H1 (cell line): Measurements from ENCODE around the gene RFTN2. TPM values are rescaled to one million over a fixed set of nuclear protein-coding genes. Genes with fewer than 3 reads are reported as not detected.

Experiments
- CTCF ChIA-PET: fragments of 300-600 bp; sonication (Branson Sonifier 250); formaldehyde crosslinking; loops from one replicate; lab custom pipeline; 2021; ENCODE audit not compliant: partially characterized antibody; lab: Charles Lee
- POLR2A ChIA-PET: fragments of 300-600 bp; sonication (Branson Sonifier 250); formaldehyde crosslinking; loops from one replicate; lab custom pipeline; 2021; ENCODE audit warnings: inconsistent platforms; ENCODE audit not compliant: partially characterized antibody; lab: Charles Lee
- DNase-seq, 2 experiments: peaks; one replicate each; pipeline versions ENCODE4 v3.0.0 to v3.0.0-alpha.2; 2010 to 2022; ENCODE audit warnings: low spot score in 2 of 2, low read depth in 1 of 2, mixed read lengths in 1 of 2
- FAIRE-seq: peaks from 2 replicates; lab custom pipeline; 2011; peaks lifted over from hg19 to GRCh38; lab: Jason Lieb, UNC
- H2AFZ ChIP-seq: 2 replicates; pipeline ENCODE4 v1.8.1; 2012; ENCODE audit warnings: low read length, inconsistent platforms
- H2AK5ac ChIP-seq: 2 replicates; pipeline ENCODE4 v1.6.1; 2013; ENCODE audit warnings: low read depth, low read length
- H2BK120ac ChIP-seq: replicated peaks from 2 replicates; pipeline ENCODE3; 2013; ENCODE audit warnings: low read depth, low read length, inconsistent platforms
- H2BK12ac ChIP-seq: 2 replicates; pipeline ENCODE4 v1.6.1; 2013; ENCODE audit warnings: low read depth, low read length
- H2BK15ac ChIP-seq: 2 replicates; pipeline ENCODE4 v1.6.1; 2013; ENCODE audit warnings: low read length
- H2BK20ac ChIP-seq: 2 replicates; pipeline ENCODE4 v1.6.1; 2013; ENCODE audit warnings: low read length
- H2BK5ac ChIP-seq: 2 replicates; pipeline ENCODE4 v1.6.1; 2013; ENCODE audit warnings: low read depth, low read length
- H3K14ac ChIP-seq: 2 replicates; pipeline ENCODE4 v1.6.1; 2013; ENCODE audit warnings: inconsistent platforms; ENCODE audit not compliant: insufficient read length
- H3K18ac ChIP-seq: 2 replicates; pipeline ENCODE4 v1.6.1; 2013; ENCODE audit warnings: low read length; ENCODE audit errors: extremely low read depth
- H3K23ac ChIP-seq: 2 replicates; pipeline ENCODE4 v1.6.1; 2013; ENCODE audit warnings: inconsistent platforms; ENCODE audit not compliant: insufficient read length
- H3K23me2 ChIP-seq: 2 replicates; pipeline ENCODE4 v1.6.1; 2013; ENCODE audit warnings: low read depth, low read length
- H3K27ac ChIP-seq: 2 replicates; pipeline ENCODE4 v1.6.1; 2011; ENCODE audit warnings: low read depth, low read length, inconsistent platforms
- H3K27me3 ChIP-seq, 4 experiments: replicated peaks in 1 of 4; 1 replicate in 1 of 4; 2 replicates in 3 of 4; pipeline versions ENCODE4 v1.6.1 to v1.8.1; 2011 to 2013; ENCODE audit warnings: low read length in 3 of 4, mild to moderate bottlenecking in 3 of 4, inconsistent platforms in 2 of 4, mixed read lengths in 2 of 4, moderate library complexity in 1 of 4; ENCODE audit not compliant: control insufficient read depth in 3 of 4, insufficient read depth in 3 of 4; ENCODE audit errors: extremely low read depth in 1 of 4
- H3K36me3 ChIP-seq, 4 experiments: 2 replicates each; pipeline versions ENCODE4 v1.6.1 to v1.8.1; 2011 to 2013; ENCODE audit warnings: mild to moderate bottlenecking in 4 of 4, low read length in 3 of 4, moderate library complexity in 2 of 4, control low read depth in 1 of 4, inconsistent platforms in 1 of 4; ENCODE audit not compliant: insufficient read depth in 4 of 4, control insufficient read depth in 2 of 4
- H3K4ac ChIP-seq: replicated peaks from 2 replicates; pipeline ENCODE3; 2013; ENCODE audit warnings: low read length, low read depth, mixed read lengths, inconsistent platforms; ENCODE audit not compliant: insufficient read length
- H3K4me1 ChIP-seq, 4 experiments: replicated peaks in 1 of 4; 1 replicate in 1 of 4; 2 replicates in 3 of 4; pipeline versions ENCODE4 v1.6.1 to v1.8.1; 2011 to 2013; ENCODE audit warnings: low read length in 3 of 4, inconsistent platforms in 2 of 4, mixed read lengths in 1 of 4; ENCODE audit not compliant: insufficient read depth in 4 of 4, control insufficient read depth in 3 of 4
- H3K4me2 ChIP-seq, 2 experiments: 2 replicates each; pipeline versions ENCODE4 v1.6.1 to v1.8.1; 2011 to 2013; ENCODE audit warnings: low read depth in 2 of 2, low read length in 2 of 2, control low read depth in 1 of 2, inconsistent platforms in 1 of 2, mild to moderate bottlenecking in 1 of 2; ENCODE audit not compliant: insufficient read depth in 1 of 2
- H3K4me3 ChIP-seq, 4 experiments: fragments of 200-600, 300-600 bp in 1 of 4; sonication (generic), shearing (Covaris generic), sonication (Bioruptor Twin) in 1 of 4; 2 replicates each; pipeline versions ENCODE4 v1.5.1 to v1.8.1; 2011 to 2016; ENCODE audit warnings: low read length in 4 of 4, low read depth in 3 of 4, control low read depth in 2 of 4, inconsistent platforms in 2 of 4, mild to moderate bottlenecking in 2 of 4, mixed read lengths in 1 of 4, moderate library complexity in 1 of 4; ENCODE audit not compliant: insufficient read depth in 2 of 4; ENCODE audit errors: extremely low read depth in 1 of 4
- H3K56ac ChIP-seq: replicated peaks from 2 replicates; pipeline ENCODE3; 2013; ENCODE audit warnings: low read depth, mild to moderate bottlenecking, mixed read lengths, low read length, inconsistent platforms; ENCODE audit not compliant: insufficient read length
- H3K79me1 ChIP-seq: 2 replicates; pipeline ENCODE4 v1.6.1; 2013; ENCODE audit warnings: low read depth, low read length, control low read depth
- H3K79me2 ChIP-seq, 2 experiments: 2 replicates each; pipeline versions ENCODE4 v1.6.1 to v1.8.1; 2012 to 2013; ENCODE audit warnings: low read length in 2 of 2, mild to moderate bottlenecking in 2 of 2, inconsistent platforms in 1 of 2; ENCODE audit not compliant: insufficient read depth in 2 of 2, control insufficient read depth in 1 of 2
- H3K9ac ChIP-seq, 4 experiments: replicated peaks in 1 of 4; 1 replicate in 1 of 4; 2 replicates in 3 of 4; pipeline versions ENCODE4 v1.6.1 to v1.8.1; 2011 to 2013; ENCODE audit warnings: low read depth in 3 of 4, low read length in 3 of 4, control low read depth in 2 of 4, mild to moderate bottlenecking in 2 of 4, moderate library complexity in 2 of 4, inconsistent platforms in 1 of 4; ENCODE audit errors: extremely low read depth in 1 of 4
- H3K9me3 ChIP-seq, 2 experiments: 2 replicates each; pipeline versions ENCODE4 v1.6.1 to v1.8.1; 2012 to 2013; ENCODE audit warnings: mild to moderate bottlenecking in 2 of 2, moderate library complexity in 2 of 2, control low read depth in 1 of 2, inconsistent platforms in 1 of 2, low read depth in 1 of 2, low read length in 1 of 2, mixed read lengths in 1 of 2; ENCODE audit not compliant: insufficient read depth in 2 of 2
- H4K20me1 ChIP-seq, 2 experiments: replicated peaks in 1 of 2; 2 replicates each; pipeline versions ENCODE3 to v1.8.1; 2011 to 2013; ENCODE audit warnings: inconsistent platforms in 2 of 2, low read length in 2 of 2, mild to moderate bottlenecking in 1 of 2; ENCODE audit not compliant: insufficient read depth in 2 of 2, control insufficient read depth in 1 of 2
- H4K5ac ChIP-seq: 2 replicates; pipeline ENCODE4 v1.6.1; 2013; ENCODE audit warnings: low read length, low read depth, mixed read lengths, inconsistent platforms; ENCODE audit not compliant: insufficient read length
- H4K8ac ChIP-seq: 2 replicates; pipeline ENCODE4 v1.8.0; 2013; ENCODE audit warnings: mild to moderate bottlenecking, moderate library complexity, low read length, inconsistent platforms; ENCODE audit not compliant: insufficient read depth; ENCODE audit errors: extremely low read depth
- H4K91ac ChIP-seq: replicated peaks from 2 replicates; pipeline ENCODE3; 2013; ENCODE audit warnings: low read length, mixed read lengths, inconsistent platforms; ENCODE audit not compliant: insufficient read length
- EGR1 ChIP-seq: IDR thresholded peaks from 2 replicates; pipeline ENCODE4 v1.6.1; 2011; ENCODE audit warnings: low read depth, low read length, borderline replicate concordance
- EZH2 ChIP-seq: fragments of 200-600 bp; sonication (generic); IDR thresholded peaks from 2 replicates; pipeline ENCODE4 v1.7.1; 2012; ENCODE audit warnings: low read depth, mild to moderate bottlenecking, moderate library complexity, low read length, inconsistent platforms; ENCODE audit not compliant: severe bottlenecking
- FOSL1 ChIP-seq: IDR thresholded peaks from 2 replicates; pipeline ENCODE4 v1.6.1; 2011; ENCODE audit warnings: mild to moderate bottlenecking, low read depth, low read length, moderate library complexity; ENCODE audit not compliant: insufficient read depth
- JUN ChIP-seq: IDR thresholded peaks from 2 replicates; pipeline ENCODE4 v1.6.1; 2011; ENCODE audit warnings: low read depth, mild to moderate bottlenecking, improper control_type of control experiment, low read length
- KDM1A ChIP-seq: fragments of 200-600, 300-600 bp; sonication (generic); IDR thresholded peaks from 2 replicates; pipeline ENCODE4 v1.7.1; 2016; ENCODE audit warnings: mild to moderate bottlenecking, low read length, borderline replicate concordance
- RXRA ChIP-seq: IDR thresholded peaks from 2 replicates; pipeline ENCODE4 v1.6.1; 2011; ENCODE audit warnings: low read depth, mild to moderate bottlenecking, low read length, moderate library complexity; ENCODE audit not compliant: insufficient read depth
- SAP30 ChIP-seq: fragments of 300-600 bp; sonication (generic); IDR thresholded peaks from 2 replicates; pipeline ENCODE4 v1.7.1; 2012; ENCODE audit warnings: low read length, moderate library complexity, mild to moderate bottlenecking, inconsistent platforms; ENCODE audit not compliant: insufficient read depth, insufficient replicate concordance
- SIX5 ChIP-seq: IDR thresholded peaks from 2 replicates; pipeline ENCODE4 v1.6.1; 2011; ENCODE audit warnings: mild to moderate bottlenecking, low read depth, low read length
- SP4 ChIP-seq: IDR thresholded peaks from 2 replicates; pipeline ENCODE4 v1.6.1; 2012; ENCODE audit warnings: low read length, inconsistent platforms
- SRF ChIP-seq: IDR thresholded peaks from 2 replicates; pipeline ENCODE4 v1.6.1; 2011; ENCODE audit warnings: mild to moderate bottlenecking, low read depth, low read length, moderate library complexity
- TAF1 ChIP-seq: IDR thresholded peaks from 2 replicates; pipeline ENCODE4 v1.6.1; 2011; ENCODE audit warnings: mild to moderate bottlenecking, low read depth, low read length
- TAF7 ChIP-seq: optimal IDR thresholded peaks from 2 replicates; pipeline ENCODE3; 2011; ENCODE audit warnings: low read depth, mild to moderate bottlenecking, inconsistent platforms, low read length, moderate library complexity, borderline replicate concordance
- TBP ChIP-seq: IDR thresholded peaks from 2 replicates; pipeline ENCODE4 v1.6.1; 2011; ENCODE audit warnings: low read depth, low read length, improper control_type of control experiment
- WGBS, 2 experiments: shearing (Covaris generic) in 1 of 2; methylation state at CpG; one replicate each; pipeline versions ENCODE4 v1.1.6 to v1.1.7; 2013 to 2015; ENCODE audit warnings: low lambda C conversion rate in 2 of 2, mixed read lengths in 2 of 2, inconsistent platforms in 1 of 2, low coverage in 1 of 2, missing lambda C conversion rate in 1 of 2; ENCODE audit not compliant: insufficient replicate concordance in 2 of 2, insufficient coverage in 1 of 2, insufficient read length in 1 of 2; ENCODE audit errors: extremely low coverage in 1 of 2, missing lambda C conversion rate in 1 of 2; 5-methylcytosine and 5-hydroxymethylcytosine counted together
- polyA plus RNA-seq, 7 experiments: library from polyadenylated mRNA; depleted of rRNA in 3 of 7; stranded (reverse) in 5 of 7; unstranded in 2 of 7; fragments of >200 nt in 5 of 7; fragments of 200-250 nt in 2 of 7; gene quantifications; 1 replicate in 5 of 7; 2 replicates in 1 of 7; 4 replicates in 1 of 7; pipeline versions ENCODE4 v1.2.1 to v1.2.3, GENCODE V29; 2011 to 2013; ENCODE audit warnings: missing spikeins in 2 of 7, mixed read lengths in 2 of 7
- total RNA-seq: library from RNA; stranded (reverse); fragmentation: NEBNext Ultra II Directional; extraction: Animal tissue kit (Norgen Biotek cat#: 25700); gene quantifications from 2 replicates; pipeline ENCODE4 v1.2.1, GENCODE V29; 2021
- TF ChIP-seq, protein P1 (sequence below): IDR thresholded peaks from 2 replicates; pipeline ENCODE4 v1.6.1; 2012; ENCODE audit warnings: inconsistent platforms

RFTN2 gene
- total and polyA plus RNA-seq, 2 of the 8 experiments (the other 6 are each of a cell fraction or from before 2014, with no cell fraction given): 2.3 to 2.4 TPM

DNA sequence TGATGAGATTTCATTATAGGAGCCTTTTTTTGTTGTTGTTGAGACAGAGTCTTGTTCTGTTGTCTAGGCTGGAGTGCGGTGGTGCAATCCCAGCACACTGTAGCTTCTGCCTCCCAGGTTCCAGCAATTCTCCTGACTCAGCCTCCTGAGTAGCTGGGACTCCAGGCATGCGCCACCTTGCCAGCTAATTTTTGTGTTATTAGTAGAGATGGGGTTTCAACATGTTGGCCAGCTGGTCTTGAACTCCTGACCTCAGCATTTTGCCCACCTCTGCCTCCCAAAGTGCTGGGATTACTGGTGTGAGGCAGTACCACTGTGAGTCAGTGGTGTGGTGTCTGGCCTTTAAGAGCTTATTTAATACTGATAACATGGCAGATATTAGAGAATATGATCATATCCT lies 99.4 kb downstream of the RFTN2 start:
- Histone ChIP-seq H3K4me2 (no peak overlapping the region), H4K91ac (peak overlapping the region; percentile 88), H3K56ac (no peak overlapping the region), H3K23ac (no peak overlapping the region), H2AK5ac (no peak overlapping the region), H4K20me1 (no peaks in the 10 kb centered on the region), H3K18ac (no peak overlapping the region), H2BK12ac (peak overlapping the region; percentile 98; the same call in 1 of the 2 replicates), H2BK120ac (no peak overlapping the region), H2BK20ac (peak overlapping the region; percentile 84; the same call in 1 of the 2 replicates), H3K79me1 (no peaks in the 10 kb centered on the region), H3K27ac (no peak overlapping the region), H3K9me3 (peaks cover 27 to 37% of the 10 kb centered on the region in 2 experiments), H2AFZ (no peak overlapping the region), H4K5ac (no peak overlapping the region), H3K79me2 (peaks cover 0 to 3% of the 10 kb centered on the region in 2 experiments; a peak in 1 of 4 replicates), H3K14ac (no peak overlapping the region), H3K4ac (no peak overlapping the region), H3K36me3 (peaks cover 0 to 29% (median 3%) of the 10 kb centered on the region in 4 experiments; a peak in 4 of 8 replicates), H3K4me3 (no peak overlapping the region), H3K23me2 (no peaks in the 10 kb centered on the region; the same call in 1 of the 2 replicates), H3K27me3 (no peaks in the 10 kb centered on the region; a peak in 1 of 7 replicates), H2BK5ac (peak overlapping the region; percentile 81; the same call in 1 of the 2 replicates), H3K4me1 (peaks cover 0 to 17% (median 5%) of the 10 kb centered on the region in 4 experiments; a peak in 4 of 7 replicates), H4K8ac (no peak overlapping the region), H3K9ac (no peak overlapping the region), H2BK15ac (no peak overlapping the region)
- 90% methylated on average over 2 of the region's 2 CpGs; no CpG with 5 or more reads in 1 of the 2 experiments for WGBS, 2 experiments
- POLR2A ChIA-PET: interaction anchor here (1.2 to 3.5 kb wide), 5 partner anchors 9 to 76 kb away, joined by 3 to 23 read pairs (median 7); partner anchors contain the start of genes HSPD1, HSPE1 and MOB4
- CTCF ChIA-PET: interaction anchor here (0.7 to 1.8 kb wide), 3 partner anchors 9 to 131 kb away, joined by 3 to 4 read pairs (median 3); no protein-coding TSS in a partner anchor
- no peak for DNase-seq
- FAIRE-seq: no peak
- TF ChIP-seq FOSL1: no peak
- no peak for TF ChIP-seq TAF1
- TF ChIP-seq EZH2: no peak
- no peak for TF ChIP-seq TAF7
- TF ChIP-seq SAP30: no peak
- TF ChIP-seq SRF: no peak
- TF ChIP-seq JUN: no peak
- no peak for TF ChIP-seq EGR1
- no peak for TF ChIP-seq TBP
- TF ChIP-seq, protein P1, sequence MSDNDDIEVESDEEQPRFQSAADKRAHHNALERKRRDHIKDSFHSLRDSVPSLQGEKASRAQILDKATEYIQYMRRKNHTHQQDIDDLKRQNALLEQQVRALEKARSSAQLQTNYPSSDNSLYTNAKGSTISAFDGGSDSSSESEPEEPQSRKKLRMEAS: no peak
- TF ChIP-seq SP4: no peak
- no peak for TF ChIP-seq SIX5
- no peak for TF ChIP-seq RXRA
- TF ChIP-seq KDM1A: no peak
